ENCODE data around the gene ZDHHC7.

DNA sequence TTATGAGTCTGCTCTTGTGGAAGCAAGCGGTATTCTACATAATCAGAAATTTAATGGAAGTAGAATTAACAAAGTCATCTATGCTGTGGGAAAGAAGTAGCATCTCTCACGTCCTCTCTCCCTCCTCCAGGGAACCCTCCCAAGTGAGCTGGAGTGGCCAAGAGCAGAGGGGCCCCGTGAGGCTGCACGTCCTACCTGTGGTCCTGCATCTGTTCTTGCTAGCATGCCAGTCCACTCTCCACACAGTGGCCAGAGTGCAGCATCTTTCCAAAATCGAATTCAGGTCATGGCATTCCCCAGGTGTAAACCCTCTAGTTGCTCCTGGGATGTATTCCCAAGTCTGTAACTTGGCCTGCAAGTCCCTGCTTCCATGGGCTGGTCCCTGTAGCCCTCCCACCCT is 26.4 kb upstream of the ZDHHC7 start:
- TF ChIP-seq, protein P1, sequence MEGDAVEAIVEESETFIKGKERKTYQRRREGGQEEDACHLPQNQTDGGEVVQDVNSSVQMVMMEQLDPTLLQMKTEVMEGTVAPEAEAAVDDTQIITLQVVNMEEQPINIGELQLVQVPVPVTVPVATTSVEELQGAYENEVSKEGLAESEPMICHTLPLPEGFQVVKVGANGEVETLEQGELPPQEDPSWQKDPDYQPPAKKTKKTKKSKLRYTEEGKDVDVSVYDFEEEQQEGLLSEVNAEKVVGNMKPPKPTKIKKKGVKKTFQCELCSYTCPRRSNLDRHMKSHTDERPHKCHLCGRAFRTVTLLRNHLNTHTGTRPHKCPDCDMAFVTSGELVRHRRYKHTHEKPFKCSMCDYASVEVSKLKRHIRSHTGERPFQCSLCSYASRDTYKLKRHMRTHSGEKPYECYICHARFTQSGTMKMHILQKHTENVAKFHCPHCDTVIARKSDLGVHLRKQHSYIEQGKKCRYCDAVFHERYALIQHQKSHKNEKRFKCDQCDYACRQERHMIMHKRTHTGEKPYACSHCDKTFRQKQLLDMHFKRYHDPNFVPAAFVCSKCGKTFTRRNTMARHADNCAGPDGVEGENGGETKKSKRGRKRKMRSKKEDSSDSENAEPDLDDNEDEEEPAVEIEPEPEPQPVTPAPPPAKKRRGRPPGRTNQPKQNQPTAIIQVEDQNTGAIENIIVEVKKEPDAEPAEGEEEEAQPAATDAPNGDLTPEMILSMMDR (IDR thresholded peaks at IDR 0.05; ENCODE audit: low read depth, low read length, missing input control) = no peak
- TF ChIP-seq, protein P2, sequence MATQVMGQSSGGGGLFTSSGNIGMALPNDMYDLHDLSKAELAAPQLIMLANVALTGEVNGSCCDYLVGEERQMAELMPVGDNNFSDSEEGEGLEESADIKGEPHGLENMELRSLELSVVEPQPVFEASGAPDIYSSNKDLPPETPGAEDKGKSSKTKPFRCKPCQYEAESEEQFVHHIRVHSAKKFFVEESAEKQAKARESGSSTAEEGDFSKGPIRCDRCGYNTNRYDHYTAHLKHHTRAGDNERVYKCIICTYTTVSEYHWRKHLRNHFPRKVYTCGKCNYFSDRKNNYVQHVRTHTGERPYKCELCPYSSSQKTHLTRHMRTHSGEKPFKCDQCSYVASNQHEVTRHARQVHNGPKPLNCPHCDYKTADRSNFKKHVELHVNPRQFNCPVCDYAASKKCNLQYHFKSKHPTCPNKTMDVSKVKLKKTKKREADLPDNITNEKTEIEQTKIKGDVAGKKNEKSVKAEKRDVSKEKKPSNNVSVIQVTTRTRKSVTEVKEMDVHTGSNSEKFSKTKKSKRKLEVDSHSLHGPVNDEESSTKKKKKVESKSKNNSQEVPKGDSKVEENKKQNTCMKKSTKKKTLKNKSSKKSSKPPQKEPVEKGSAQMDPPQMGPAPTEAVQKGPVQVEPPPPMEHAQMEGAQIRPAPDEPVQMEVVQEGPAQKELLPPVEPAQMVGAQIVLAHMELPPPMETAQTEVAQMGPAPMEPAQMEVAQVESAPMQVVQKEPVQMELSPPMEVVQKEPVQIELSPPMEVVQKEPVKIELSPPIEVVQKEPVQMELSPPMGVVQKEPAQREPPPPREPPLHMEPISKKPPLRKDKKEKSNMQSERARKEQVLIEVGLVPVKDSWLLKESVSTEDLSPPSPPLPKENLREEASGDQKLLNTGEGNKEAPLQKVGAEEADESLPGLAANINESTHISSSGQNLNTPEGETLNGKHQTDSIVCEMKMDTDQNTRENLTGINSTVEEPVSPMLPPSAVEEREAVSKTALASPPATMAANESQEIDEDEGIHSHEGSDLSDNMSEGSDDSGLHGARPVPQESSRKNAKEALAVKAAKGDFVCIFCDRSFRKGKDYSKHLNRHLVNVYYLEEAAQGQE (IDR thresholded peaks at IDR 0.05) = no peak
- TF ChIP-seq RAD21 (IDR thresholded peaks at IDR 0.05) (no peak), YY1 (IDR thresholded peaks at IDR 0.05) (no peak), EGR1 (IDR thresholded peaks at IDR 0.05; ENCODE audit: low read depth in 2 of 2) (no peak), TAF1 (conservative IDR thresholded peaks at IDR 0.05) (no peak), ZBTB33 (IDR thresholded peaks at IDR 0.05) (no peak), ATF3 (IDR thresholded peaks at IDR 0.05) (no peak), FOXA1 (IDR thresholded peaks at IDR 0.05) (no peak), SP1 (IDR thresholded peaks at IDR 0.05) (no peak)

Measured in liver (tissue), 3 donors.